HepG2 (cell line): Measurements from ENCODE around the gene HAUS5. TPM values are rescaled to one million over a fixed set of nuclear protein-coding genes. Genes with fewer than 3 reads are reported as not detected.
A peak's percentile ranks its signal among the peaks of the same experiment; 100 is the strongest.

Source experiments
- ATAC-seq: fragments of 200-7000 bp; cut with Tn5 transposase; 3 replicates; pipeline ENCODE4 v1.9.1; 2020; ENCODE audit warnings: mild to moderate bottlenecking, moderate library complexity
- BruUV-seq: library from RNA; stranded (reverse); fragments of 400-500 nt; replicated peaks from 2 replicates; lab custom pipeline; 2021; lab: Mats Ljungman, UMichigan
- CTCF ChIA-PET: fragments of 300-600 bp; formaldehyde crosslinking; extraction: SDS; loops from one replicate; lab custom pipeline; 2021; ENCODE audit warnings: low total read pairs, inconsistent platforms, low intra/inter-chr PET ratio; lab: Yijun Ruan, JAX
- POLR2A ChIA-PET: fragments of 350-600 bp; sonication (Branson Sonifier 250); formaldehyde crosslinking; loops from one replicate; lab custom pipeline; 2020; ENCODE audit warnings: antibody characterized with exemption, inconsistent platforms; lab: Yijun Ruan, JAX
- DNase-seq: peaks from one replicate; pipeline ENCODE4 v3.0.0-alpha.2; 2015; ENCODE audit warnings: low spot score
- FAIRE-seq: peaks from 3 replicates; lab custom pipeline; 2011; peaks lifted over from hg19 to GRCh38; lab: Jason Lieb, UNC
- H2AFZ ChIP-seq: one replicate; pipeline ENCODE4 v1.6.1; 2011; ENCODE audit warnings: low read length, inconsistent platforms
- H3K27ac ChIP-seq: fragments of 300-600 bp; 3 replicates; pipeline ENCODE4 v1.8.0; 2011; ENCODE audit warnings: mixed run types, mild to moderate bottlenecking, mixed read lengths, low read length, inconsistent platforms; ENCODE audit not compliant: insufficient read depth; ENCODE audit errors: extremely low read length
- H3K27me3 ChIP-seq, 2 experiments: fragments of 200-600 bp in 1 of 2; 2 replicates in 1 of 2; 3 replicates in 1 of 2; pipeline versions ENCODE4 v1.6.0 to v1.8.0; 2011; ENCODE audit warnings: low read length in 2 of 2, mild to moderate bottlenecking in 2 of 2, moderate library complexity in 2 of 2, inconsistent platforms in 1 of 2; ENCODE audit not compliant: insufficient read depth in 2 of 2, control insufficient read depth in 1 of 2
- H3K36me3 ChIP-seq, 2 experiments: fragments of 200-600 bp in 1 of 2; replicated peaks in 1 of 2; 2 replicates in 1 of 2; 3 replicates in 1 of 2; pipeline versions ENCODE4 v1.5.1 to v1.8.0; 2011; ENCODE audit warnings: low read length in 2 of 2, inconsistent platforms in 1 of 2; ENCODE audit not compliant: insufficient read depth in 2 of 2, control insufficient read depth in 1 of 2
- H3K4me1 ChIP-seq: 2 replicates; pipeline ENCODE4 v1.5.1; 2012; ENCODE audit warnings: low read length, inconsistent platforms; ENCODE audit not compliant: insufficient read depth
- H3K4me2 ChIP-seq: 2 replicates; pipeline ENCODE4 v1.6.0; 2011; ENCODE audit warnings: low read depth, low read length, inconsistent platforms
- H3K4me3 ChIP-seq, 3 experiments: fragments of 200-600 bp in 1 of 3; sonication (generic), shearing (Covaris generic) in 1 of 3; replicated peaks in 1 of 3; 2 replicates each; pipeline ENCODE4 v1.5.1; 2011 to 2016; ENCODE audit warnings: low read length in 3 of 3, inconsistent platforms in 2 of 3, low read depth in 2 of 3, mild to moderate bottlenecking in 2 of 3, control low read depth in 1 of 3, mixed read lengths in 1 of 3; ENCODE audit not compliant: insufficient read depth in 1 of 3
- H3K79me2 ChIP-seq: one replicate; pipeline ENCODE4 v1.6.1; 2011; ENCODE audit warnings: low read length, inconsistent platforms; ENCODE audit not compliant: insufficient read depth
- H3K9ac ChIP-seq: 2 replicates; pipeline ENCODE4 v1.6.0; 2011; ENCODE audit warnings: mild to moderate bottlenecking, low read depth, low read length, inconsistent platforms; ENCODE audit not compliant: insufficient read depth
- H3K9me3 ChIP-seq: 2 replicates; pipeline ENCODE4 v1.5.1; 2012; ENCODE audit warnings: mild to moderate bottlenecking, low read length
- H4K20me1 ChIP-seq: 2 replicates; pipeline ENCODE4 v1.6.0; 2011; ENCODE audit warnings: inconsistent platforms, mild to moderate bottlenecking, low read length, moderate library complexity; ENCODE audit not compliant: insufficient read depth
- ADNP ChIP-seq: sonication (generic); formaldehyde crosslinking; IDR thresholded peaks from 2 replicates; pipeline ENCODE4 v1.4.0; 2020; ENCODE audit warnings: missing genetic modification reagents
- ATF3 ChIP-seq: sonication (generic); formaldehyde crosslinking; IDR thresholded peaks from 2 replicates; pipeline ENCODE4 v1.4.0; 2020; ENCODE audit warnings: missing genetic modification reagents
- BRF2 ChIP-seq: sonication (generic); formaldehyde crosslinking; IDR thresholded peaks from 2 replicates; pipeline ENCODE4 v1.8.1; 2022; ENCODE audit warnings: mild to moderate bottlenecking, missing genetic modification reagents
- FOSL1 ChIP-seq: sonication (generic); formaldehyde crosslinking; IDR thresholded peaks from 2 replicates; pipeline ENCODE4 v1.9.0; 2021; ENCODE audit warnings: missing genetic modification reagents, borderline replicate concordance
- MAFF ChIP-seq: IDR thresholded peaks from 2 replicates; pipeline ENCODE4 v1.6.1; 2011; ENCODE audit warnings: low read depth, low read length, improper control_type of control experiment
- NFYB ChIP-seq: sonication (generic); formaldehyde crosslinking; IDR thresholded peaks from 2 replicates; pipeline ENCODE4 v1.4.0; 2020; ENCODE audit warnings: missing genetic modification reagents
- NONO ChIP-seq, 2 experiments: fragments of 450-650 bp in 1 of 2; sonication (generic) in 1 of 2; formaldehyde crosslinking in 1 of 2; IDR thresholded peaks in 1 of 2; conservative IDR thresholded peaks in 1 of 2; 2 replicates each; pipeline versions ENCODE4 v1.6.1 to v1.8.0; 2017 to 2022; ENCODE audit warnings: mild to moderate bottlenecking in 1 of 2, missing genetic modification reagents in 1 of 2, moderate library complexity in 1 of 2
- RBFOX2 ChIP-seq: fragments of 200-400 bp; formaldehyde crosslinking; IDR thresholded peaks from 2 replicates; pipeline ENCODE4 v1.6.1; 2017; ENCODE audit warnings: low read depth, mild to moderate bottlenecking, low read length
- ZBTB43 ChIP-seq: sonication (generic); formaldehyde crosslinking; conservative IDR thresholded peaks from 2 replicates; pipeline ENCODE4 v1.4.0; 2020; ENCODE audit warnings: missing genetic modification reagents
- ZFP91 ChIP-seq: sonication (generic); formaldehyde crosslinking; IDR thresholded peaks from 2 replicates; pipeline ENCODE4 v1.9.0; 2022; ENCODE audit warnings: missing genetic modification reagents, mild to moderate bottlenecking, borderline replicate concordance
- ZMAT3 ChIP-seq: sonication (generic); formaldehyde crosslinking; conservative IDR thresholded peaks from 2 replicates; pipeline ENCODE4 v1.7.0; 2021; ENCODE audit warnings: missing genetic modification reagents
- ZNF562 ChIP-seq: sonication (generic); formaldehyde crosslinking; IDR thresholded peaks from 2 replicates; pipeline ENCODE4 v1.8.0; 2022; ENCODE audit warnings: missing genetic modification reagents, borderline replicate concordance
- ZNF646 ChIP-seq: sonication (generic); formaldehyde crosslinking; IDR thresholded peaks from 2 replicates; pipeline ENCODE4 v1.9.0; 2021; ENCODE audit warnings: mild to moderate bottlenecking, missing genetic modification reagents
- WGBS: methylation state at CpG from one replicate; pipeline ENCODE4 v1.1.6; 2017; ENCODE audit warnings: low lambda C conversion rate; 5-methylcytosine and 5-hydroxymethylcytosine counted together
- in situ Hi-C: cut with HindIII; loops from 2 replicates; pipeline ENCODE4 v1.10.0; 2017; ENCODE audit warnings: low pct_unique_long_range_greater_than_20kb; ENCODE audit not compliant: extremely low pct_ligation_motif_present
- intact Hi-C: fragments of 100-400 bp; cut with micrococcal nuclease; formaldehyde crosslinking; loops from one replicate; pipeline ENCODE4 v1.10.0; 2022; ENCODE audit not compliant: unreplicated experiment
- polyA plus RNA-seq, 8 experiments: library from polyadenylated mRNA; depleted of rRNA in 3 of 8; stranded (reverse) in 7 of 8; unstranded in 1 of 8; fragments of >200 nt; fragmentation: Illumina TruSeq in 4 of 8; extraction: Trizol in 4 of 8; gene quantifications; 2 replicates each; pipeline versions ENCODE4 v1.2.1 to v1.2.3, GENCODE V29; 2011 to 2016; ENCODE audit warnings: low read depth in 4 of 8, missing spikeins in 1 of 8, mixed read lengths in 1 of 8; ENCODE audit not compliant: insufficient read depth in 1 of 8
- total RNA-seq, 5 experiments: library from RNA; depleted of rRNA; stranded (reverse); fragments of >200 nt; fragmentation: Illumina TruSeq; extraction: Trizol; gene quantifications; 2 replicates each; pipeline ENCODE4 v1.2.3, GENCODE V29; 2016; ENCODE audit warnings: low read depth in 1 of 5

Gene HAUS5
- total and polyA plus RNA-seq, 2 of the 13 experiments (the other 11 are each of a cell fraction or from before 2014, with no cell fraction given): 10.3 to 17.7 TPM

GRCh38 chr19:35596366-35596999 lies 16.1 kb upstream of the HAUS5 start:
- ATAC-seq (peak; percentile 78), FAIRE-seq (no peak), DNase-seq (peak; percentile 44)
- WGBS: 18% methylated on average over 4 of the region's 4 CpGs
- H4K20me1 ChIP-seq: no peaks in the 10 kb centered on the region
- H2AFZ ChIP-seq: peak overlapping the region; percentile 46
- no TSS peak for BruUV-seq
- H3K27me3 ChIP-seq: no peaks in the 10 kb centered on the region
- H3K36me3 ChIP-seq: no peaks in the 10 kb centered on the region
- no peak overlapping the region for H3K4me3 ChIP-seq
- no peak overlapping the region for H3K9ac ChIP-seq
- H3K4me1 ChIP-seq: peaks cover 31% of the 10 kb centered on the region
- ChIA-PET POLR2A (interaction anchor here (0.7 to 1.2 kb wide), 2 partner anchors 9 to 45 kb away, joined by 3 to 12 read pairs; no protein-coding TSS in a partner anchor), CTCF (no interaction called here)
- H3K9me3 ChIP-seq: no peaks in the 10 kb centered on the region
- in situ Hi-C loops (no loop called here), intact Hi-C loops (no loop called here)
- no peak overlapping the region for H3K27ac ChIP-seq
- no peaks in the 10 kb centered on the region for H3K79me2 ChIP-seq
- peak overlapping the region; percentile 38 for H3K4me2 ChIP-seq
- TF ChIP-seq ZNF646 (no peak), MAFF (no peak), ZBTB43 (CRISPR knock-in tag) (no peak), ZMAT3 (no peak), BRF2 (CRISPR knock-in tag) (no peak), ATF3 (CRISPR knock-in tag) (no peak), ZNF562 (CRISPR knock-in tag) (no peak), ZFP91 (CRISPR knock-in tag) (no peak), NONO (IDR thresholded peaks at IDR 0.05) (no peak), NONO (CRISPR knock-in tag; conservative IDR thresholded peaks at IDR 0.05) (no peak), RBFOX2 (no peak), ADNP (CRISPR knock-in tag) (no peak), NFYB (CRISPR knock-in tag) (peak; percentile 77), FOSL1 (no peak)
